ENCODE data around the gene CHID1.

DNA sequence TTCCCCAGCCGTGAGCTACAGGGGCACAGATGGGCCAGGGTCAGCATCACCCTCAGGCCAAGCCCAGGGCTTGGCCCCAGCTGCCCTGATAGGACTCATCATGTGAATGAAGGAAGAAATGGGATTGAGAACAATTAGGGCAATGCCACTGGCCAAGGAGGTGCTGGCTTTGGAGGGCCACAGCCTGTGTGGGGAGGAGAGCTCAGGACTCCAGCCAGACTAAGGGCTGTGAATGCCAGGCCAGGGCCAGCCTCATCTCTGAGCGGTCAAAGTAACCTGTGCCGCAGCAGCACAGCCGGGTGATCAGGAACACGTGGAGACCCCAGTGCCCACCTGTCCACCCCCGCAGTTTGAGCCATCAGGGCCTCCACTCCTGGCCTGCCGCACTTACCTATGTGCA lies 10.1 kb downstream of the CHID1 start:
- TF ChIP-seq, protein P1, sequence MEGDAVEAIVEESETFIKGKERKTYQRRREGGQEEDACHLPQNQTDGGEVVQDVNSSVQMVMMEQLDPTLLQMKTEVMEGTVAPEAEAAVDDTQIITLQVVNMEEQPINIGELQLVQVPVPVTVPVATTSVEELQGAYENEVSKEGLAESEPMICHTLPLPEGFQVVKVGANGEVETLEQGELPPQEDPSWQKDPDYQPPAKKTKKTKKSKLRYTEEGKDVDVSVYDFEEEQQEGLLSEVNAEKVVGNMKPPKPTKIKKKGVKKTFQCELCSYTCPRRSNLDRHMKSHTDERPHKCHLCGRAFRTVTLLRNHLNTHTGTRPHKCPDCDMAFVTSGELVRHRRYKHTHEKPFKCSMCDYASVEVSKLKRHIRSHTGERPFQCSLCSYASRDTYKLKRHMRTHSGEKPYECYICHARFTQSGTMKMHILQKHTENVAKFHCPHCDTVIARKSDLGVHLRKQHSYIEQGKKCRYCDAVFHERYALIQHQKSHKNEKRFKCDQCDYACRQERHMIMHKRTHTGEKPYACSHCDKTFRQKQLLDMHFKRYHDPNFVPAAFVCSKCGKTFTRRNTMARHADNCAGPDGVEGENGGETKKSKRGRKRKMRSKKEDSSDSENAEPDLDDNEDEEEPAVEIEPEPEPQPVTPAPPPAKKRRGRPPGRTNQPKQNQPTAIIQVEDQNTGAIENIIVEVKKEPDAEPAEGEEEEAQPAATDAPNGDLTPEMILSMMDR (conservative IDR thresholded peaks at IDR 0.05) = no peak
- TF ChIP-seq EZH2 (IDR thresholded peaks at IDR 0.05; ENCODE audit: low read depth) = no peak

Data from PC-9 (cell line).